Smooth muscle cell of the coronary artery (primary cell): Measurements from ENCODE around the gene SLC24A5. TPM values are rescaled to one million over a fixed set of nuclear protein-coding genes. Genes with fewer than 3 reads are reported as not detected.

ENCODE experiments used
- total RNA-seq: library from RNA; depleted of rRNA; stranded (reverse); fragments of >200 nt; gene quantifications from 2 replicates; pipeline ENCODE4 v1.2.3, GENCODE V29; 2014; ENCODE audit warnings: low replicate concordance

Gene SLC24A5
- not detected in 2 replicates for total RNA-seq

GRCh38 chr15:48120745-48121144 is at the start of gene SLC24A5:
TSS of gene SLC24A5 (plus strand) at chr15:48120990. CDS start at chr15:48121045, 55 bp downstream.

DNA sequence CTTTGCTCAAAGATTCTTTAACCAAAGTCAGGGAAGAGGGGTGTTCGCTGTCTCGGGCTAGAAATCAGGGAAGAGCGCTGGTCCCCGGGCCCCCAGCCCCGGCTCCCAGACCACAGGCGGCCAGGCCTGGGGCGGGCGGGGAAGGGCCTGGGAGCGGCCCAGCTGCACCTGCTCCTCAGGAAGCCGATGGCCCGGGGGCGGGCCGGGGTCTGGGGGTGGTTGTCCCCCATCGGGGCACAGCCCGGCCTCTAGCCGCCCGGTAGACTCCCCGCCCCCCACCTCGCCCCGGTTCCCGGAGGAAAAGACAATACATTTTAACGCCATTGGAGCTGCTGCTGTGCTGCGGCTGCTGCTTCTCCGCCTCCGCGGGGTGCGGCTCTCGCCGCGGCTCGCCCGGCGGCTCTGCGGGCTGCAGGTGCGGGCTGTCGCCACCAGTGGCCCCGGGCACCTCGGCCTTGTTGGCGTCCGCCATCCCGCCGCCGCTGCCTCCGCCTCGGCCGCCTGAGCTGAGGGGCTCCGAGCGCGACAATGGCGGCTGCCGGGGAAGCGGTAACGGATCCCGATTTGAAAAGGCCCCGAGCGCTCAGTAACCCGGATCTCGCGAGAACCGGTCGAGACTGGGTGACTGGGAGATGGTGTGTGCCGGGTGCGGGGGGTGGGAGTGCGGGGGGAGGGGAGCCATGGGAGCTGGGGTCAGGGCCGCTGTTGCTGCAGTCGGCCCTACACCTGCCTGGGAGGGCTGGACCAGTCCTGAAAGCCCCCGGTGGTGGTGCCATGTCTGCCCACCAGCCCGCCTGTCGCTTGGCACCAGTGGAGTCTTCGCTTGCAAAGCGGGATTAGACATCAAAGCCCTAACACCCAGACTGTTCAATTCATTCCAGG is 57.2 kb downstream of the SLC24A5 start, which contains the start of gene MYEF2:
TSS of gene MYEF2 (minus strand) at position 530 of the 882 bp plus-strand sequence. CDS start at position 472, 58 bp downstream.

GRCh38 chr15:48191574-48192225 is 70.9 kb downstream of the SLC24A5 start, which contains the start of gene CTXN2:
TSS of gene CTXN2 (plus strand) at chr15:48191665. CDS start at chr15:48201301, 9,636 bp downstream.

Other genes starting within 250 kb of the SLC24A5 start
- 0.94 and 6.2 TPM in 2 replicates for gene MYEF2, start 57.3 kb downstream of the SLC24A5 start, total RNA-seq
- not detected in 2 replicates for gene CTXN2, start 70.7 kb downstream of the SLC24A5 start, total RNA-seq
- not detected in 2 replicates for gene SLC12A1, start 85.3 kb downstream of the SLC24A5 start, total RNA-seq
- 33.2 and 34.2 TPM in 2 replicates for gene DUT, start 210.4 kb downstream of the SLC24A5 start, total RNA-seq